Parathyroid adenoma (tissue), 2 donors: ENCODE results near the gene NBAS.
"Not testable (repeated sequence)": the region's sequence is repeated elsewhere in the genome, so short reads cannot be mapped to it uniquely, and the experiment has no call there.

Experiments
- H2AFZ ChIP-seq: fragments of 300-600 bp; sonication (generic); one replicate; pipeline ENCODE4 v1.7.0; 2017; ENCODE audit warnings: antibody characterized with exemption, mild to moderate bottlenecking
- H3K27ac ChIP-seq: fragments of 300-600 bp; sonication (generic); one replicate; pipeline ENCODE4 v1.7.0; 2017
- H3K27me3 ChIP-seq: fragments of 300-600 bp; sonication (generic); one replicate; pipeline ENCODE4 v1.7.0; 2017; ENCODE audit warnings: low read length; ENCODE audit not compliant: control insufficient read depth, insufficient read depth
- H3K36me3 ChIP-seq: fragments of 300-600 bp; sonication (generic); one replicate; pipeline ENCODE4 v1.7.0; 2017; ENCODE audit warnings: low read length; ENCODE audit not compliant: control insufficient read depth, insufficient read depth
- H3K4me1 ChIP-seq: fragments of 300-600 bp; sonication (generic); one replicate; pipeline ENCODE4 v1.7.0; 2017; ENCODE audit warnings: control low read depth
- H3K4me2 ChIP-seq: fragments of 300-600 bp; sonication (generic); one replicate; pipeline ENCODE4 v1.7.0; 2017; ENCODE audit warnings: low read length
- H3K4me3 ChIP-seq: fragments of 300-600 bp; sonication (generic); one replicate; pipeline ENCODE4 v1.7.0; 2017; ENCODE audit warnings: low read depth, low read length
- H3K79me2 ChIP-seq: fragments of 300-600 bp; sonication (generic); one replicate; pipeline ENCODE4 v1.7.0; 2017; ENCODE audit warnings: control low read depth
- H3K9ac ChIP-seq: fragments of 300-600 bp; sonication (generic); one replicate; pipeline ENCODE4 v1.7.0; 2017; ENCODE audit warnings: mild to moderate bottlenecking
- H3K9me3 ChIP-seq: fragments of 300-600 bp; sonication (generic); one replicate; pipeline ENCODE4 v1.7.0; 2017; ENCODE audit warnings: low read length; ENCODE audit not compliant: control insufficient read depth
- TF ChIP-seq, protein P1 (sequence below): fragments of 300-600 bp; sonication (generic); IDR thresholded peaks from one replicate; pipeline ENCODE4 v1.7.0; 2017; ENCODE audit warnings: antibody characterized with exemption, mild to moderate bottlenecking
- donor health status: primary hyperparathyroidism.

NBAS gene

DNA sequence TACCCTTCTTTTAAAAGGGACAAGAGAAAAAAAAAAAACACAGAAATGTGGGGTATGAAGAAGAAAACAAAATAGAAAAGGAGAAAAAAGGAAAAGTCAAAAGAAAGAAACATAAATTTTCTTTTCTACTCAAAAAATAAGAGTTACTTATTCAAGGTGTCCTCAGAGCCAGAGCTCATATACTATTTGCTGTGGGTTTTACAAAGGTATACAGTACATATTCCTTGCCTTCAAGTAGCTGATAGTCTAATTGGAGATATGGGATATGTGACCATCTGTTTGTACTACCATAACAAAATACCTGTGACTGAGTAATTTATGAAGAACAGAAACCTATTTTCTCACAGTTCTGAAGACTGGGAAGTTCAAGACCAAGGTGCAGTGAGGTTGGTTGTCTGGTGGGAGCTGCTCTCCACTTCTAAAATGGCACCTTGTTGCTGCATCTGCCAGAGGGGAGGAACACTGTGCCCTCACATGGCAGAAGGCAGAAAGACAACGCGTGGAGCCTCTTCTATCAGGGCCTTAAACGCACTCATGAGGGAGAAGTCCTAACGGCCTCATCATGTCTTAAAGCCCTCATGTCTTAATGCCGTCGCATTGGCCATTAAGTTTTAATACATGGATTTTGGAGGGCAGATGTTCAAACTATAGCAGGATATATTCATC lies 33.9 kb downstream of the NBAS start:
- TF ChIP-seq, protein P1, sequence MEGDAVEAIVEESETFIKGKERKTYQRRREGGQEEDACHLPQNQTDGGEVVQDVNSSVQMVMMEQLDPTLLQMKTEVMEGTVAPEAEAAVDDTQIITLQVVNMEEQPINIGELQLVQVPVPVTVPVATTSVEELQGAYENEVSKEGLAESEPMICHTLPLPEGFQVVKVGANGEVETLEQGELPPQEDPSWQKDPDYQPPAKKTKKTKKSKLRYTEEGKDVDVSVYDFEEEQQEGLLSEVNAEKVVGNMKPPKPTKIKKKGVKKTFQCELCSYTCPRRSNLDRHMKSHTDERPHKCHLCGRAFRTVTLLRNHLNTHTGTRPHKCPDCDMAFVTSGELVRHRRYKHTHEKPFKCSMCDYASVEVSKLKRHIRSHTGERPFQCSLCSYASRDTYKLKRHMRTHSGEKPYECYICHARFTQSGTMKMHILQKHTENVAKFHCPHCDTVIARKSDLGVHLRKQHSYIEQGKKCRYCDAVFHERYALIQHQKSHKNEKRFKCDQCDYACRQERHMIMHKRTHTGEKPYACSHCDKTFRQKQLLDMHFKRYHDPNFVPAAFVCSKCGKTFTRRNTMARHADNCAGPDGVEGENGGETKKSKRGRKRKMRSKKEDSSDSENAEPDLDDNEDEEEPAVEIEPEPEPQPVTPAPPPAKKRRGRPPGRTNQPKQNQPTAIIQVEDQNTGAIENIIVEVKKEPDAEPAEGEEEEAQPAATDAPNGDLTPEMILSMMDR: no peak
- Histone ChIP-seq H2AFZ (no peak overlapping the region), H3K79me2 (peaks cover 2% of the 10 kb centered on the region), H3K27me3 (no peaks in the 10 kb centered on the region), H3K9ac (no peak overlapping the region), H3K4me3 (no peak overlapping the region), H3K27ac (no peak overlapping the region), H3K9me3 (no peaks in the 10 kb centered on the region), H3K4me1 (no peaks in the 10 kb centered on the region), H3K4me2 (no peak overlapping the region), H3K36me3 (no peaks in the 10 kb centered on the region)

- no peak overlapping the region for H3K27ac ChIP-seq
- H3K27me3 ChIP-seq: no peaks in the 10 kb centered on the region
- no peaks in the 10 kb centered on the region for H3K79me2 ChIP-seq
- no peaks in the 10 kb centered on the region for H3K9me3 ChIP-seq
- TF ChIP-seq, protein P1: no peak
- no peaks in the 10 kb centered on the region for H3K4me1 ChIP-seq
- no peaks in the 10 kb centered on the region for H3K36me3 ChIP-seq
- H3K4me3 ChIP-seq: no peak overlapping the region
- H3K9ac ChIP-seq: no peak overlapping the region
- no peak overlapping the region for H3K4me2 ChIP-seq
- H2AFZ ChIP-seq: no peak overlapping the region
These were observed 39.4 kb downstream of the NBAS start for GRCh38 chr2:15521641-15522181.

DNA sequence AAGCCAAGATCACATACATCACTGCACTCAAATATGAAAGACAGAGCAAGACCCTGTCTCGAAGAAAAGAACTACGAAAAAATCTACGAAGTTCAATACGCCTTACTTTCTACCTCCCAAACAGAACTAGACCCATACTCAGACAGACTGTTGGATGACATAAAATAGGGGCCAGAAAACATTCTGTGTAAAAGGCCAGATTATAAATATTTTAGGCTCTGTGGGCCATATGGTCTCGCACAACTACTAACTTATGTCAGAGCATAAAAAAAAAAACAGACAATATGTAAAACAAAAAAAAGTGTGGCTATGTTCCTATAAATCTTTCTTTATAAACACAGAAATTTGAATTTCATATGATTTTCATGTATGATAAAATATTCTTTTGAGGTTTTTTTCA lies 40.8 kb downstream of the NBAS start:
- TF ChIP-seq, protein P1: no peak
- Histone ChIP-seq H3K27ac (no peak overlapping the region), H3K9ac (no peak overlapping the region), H3K79me2 (no peaks in the 10 kb centered on the region), H3K9me3 (no peaks in the 10 kb centered on the region), H3K27me3 (no peaks in the 10 kb centered on the region), H3K4me2 (no peak overlapping the region), H3K4me1 (no peaks in the 10 kb centered on the region), H3K4me3 (no peak overlapping the region), H2AFZ (no peak overlapping the region), H3K36me3 (no peaks in the 10 kb centered on the region)

GRCh38 chr2:15518759-15519158 lies 42.4 kb downstream of the NBAS start:
- H3K4me2 ChIP-seq, H3K79me2 ChIP-seq, H2AFZ ChIP-seq, H3K4me1 ChIP-seq, H3K36me3 ChIP-seq, H3K9ac ChIP-seq, H3K27me3 ChIP-seq, H3K27ac ChIP-seq, H3K4me3 ChIP-seq, H3K9me3 ChIP-seq: not testable (repeated sequence)

DNA sequence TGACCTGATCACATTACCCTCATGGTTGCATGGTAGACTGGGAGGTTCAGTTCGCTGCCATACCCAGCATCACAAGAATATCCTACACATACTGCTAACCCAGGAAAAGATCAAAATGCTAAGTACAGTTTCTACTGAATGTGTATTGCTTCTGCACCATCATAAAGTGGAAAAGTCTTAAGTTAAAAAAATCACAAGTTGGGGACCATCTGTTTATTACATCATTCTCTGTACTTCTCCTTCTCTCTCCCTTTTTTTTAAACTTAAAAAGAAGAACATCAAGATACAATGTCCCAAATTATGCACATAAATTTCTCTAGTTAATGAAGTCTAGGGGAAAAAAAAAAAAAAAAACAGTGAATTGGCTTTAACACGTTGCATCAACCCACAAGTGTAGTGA lies 43.3 kb downstream of the NBAS start:
- H3K9ac ChIP-seq: no peak overlapping the region
- TF ChIP-seq, protein P1: no peak
- H3K79me2 ChIP-seq: no peaks in the 10 kb centered on the region
- no peak overlapping the region for H2AFZ ChIP-seq
- no peaks in the 10 kb centered on the region for H3K4me1 ChIP-seq
- H3K4me2 ChIP-seq: no peak overlapping the region
- H3K36me3 ChIP-seq: no peaks in the 10 kb centered on the region
- H3K27ac ChIP-seq: no peak overlapping the region
- no peak overlapping the region for H3K4me3 ChIP-seq
- H3K9me3 ChIP-seq: no peaks in the 10 kb centered on the region
- H3K27me3 ChIP-seq: no peaks in the 10 kb centered on the region
